ENCODE results near the gene IZUMO4. TPM values are rescaled to one million over a fixed set of nuclear protein-coding genes. Genes with fewer than 3 reads are reported as not detected.
"Not testable (repeated sequence)": the region's sequence is repeated elsewhere in the genome, so short reads cannot be mapped to it uniquely, and the experiment has no call there.

Gene IZUMO4
- total RNA-seq, 1 donor from 2014 or later, result 1.7 TPM

DNA sequence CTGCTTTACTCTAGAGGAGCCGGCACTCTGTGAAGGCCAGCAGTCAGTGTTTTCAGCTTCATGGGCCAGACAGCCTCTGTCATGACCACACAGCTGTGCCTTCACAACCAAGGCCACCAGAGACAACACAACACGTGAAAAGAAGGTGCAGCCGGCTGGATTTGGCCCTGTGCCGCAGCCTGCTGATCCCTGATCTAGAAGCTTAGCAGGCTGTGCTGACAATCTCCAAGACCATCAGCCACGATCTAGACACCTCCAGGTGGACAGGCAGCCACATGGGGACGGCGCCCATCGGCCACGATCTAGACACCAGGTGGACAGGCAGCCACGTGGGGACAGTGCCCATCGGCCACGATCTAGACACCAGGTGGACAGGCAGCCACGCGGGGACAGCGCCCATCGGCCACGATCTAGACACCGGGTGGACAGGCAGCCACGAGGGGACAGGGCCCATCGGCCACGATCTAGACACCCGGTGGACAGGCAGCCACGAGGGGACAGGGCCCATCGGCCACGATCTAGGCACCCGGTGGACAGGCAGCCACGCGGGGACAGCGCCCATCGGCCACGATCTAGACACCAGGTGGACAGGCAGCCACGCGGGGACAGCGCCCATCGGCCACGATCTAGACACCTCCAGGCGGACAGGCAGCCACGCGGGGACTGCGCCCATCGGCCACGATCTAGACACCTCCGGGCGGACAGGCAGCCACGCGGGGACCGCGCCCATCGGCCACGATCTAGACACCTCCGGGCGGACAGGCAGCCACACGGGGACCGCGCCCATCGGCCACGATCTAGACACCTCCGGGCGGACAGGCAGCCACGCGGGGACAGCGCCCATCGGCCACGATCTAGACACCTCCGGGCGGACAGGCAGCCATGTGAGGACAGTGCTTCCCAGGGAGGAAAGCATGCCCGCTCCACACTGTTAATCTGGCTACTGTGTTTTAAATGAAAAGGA, 34.6 kb downstream of the IZUMO4 start:
- ATAC-seq (ENCODE audit: poor library complexity); intact Hi-C loops (cut with DNase I); DNase-seq: not testable (repeated sequence)

DNA sequence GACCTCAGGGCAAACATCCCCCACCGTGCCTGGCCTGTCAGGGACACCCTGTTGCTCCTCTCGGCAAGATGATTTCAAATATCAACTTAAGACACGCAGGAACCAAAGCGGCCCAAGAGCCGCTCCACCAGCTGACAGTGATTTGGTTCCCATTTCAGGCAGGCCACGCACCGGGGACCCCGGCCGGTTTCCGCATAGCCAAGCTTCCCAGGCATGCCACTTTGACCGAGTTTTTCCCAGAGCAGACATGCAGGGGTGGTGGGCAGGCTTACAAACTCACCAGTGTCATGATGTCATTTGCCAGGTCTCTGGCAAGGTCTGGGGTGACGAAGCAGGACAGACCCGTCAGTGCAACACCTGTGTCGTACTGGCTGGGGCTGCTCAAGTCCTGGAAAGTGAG, 35.5 kb downstream of the IZUMO4 start:
- ATAC-seq (ENCODE audit: poor library complexity) (no peak), DNase-seq (no peak)
- intact Hi-C loops (cut with DNase I), result no loop called here

GRCh38 chr19:2132731-2133490, 36.2 kb downstream of the IZUMO4 start:
- intact Hi-C loops (cut with DNase I), result no loop called here
- DNase-seq (peak; percentile 65), ATAC-seq (ENCODE audit: poor library complexity) (peak; percentile 60)

- intact Hi-C loops (cut with DNase I), result no loop called here
- no peak for DNase-seq
- no peak for ATAC-seq (ENCODE audit: poor library complexity)
Observed at GRCh38 chr19:2135474-2136402, 39.0 kb downstream of the IZUMO4 start.

- DNase-seq, result no peak
- intact Hi-C loops (cut with DNase I), result no loop called here
- ATAC-seq (ENCODE audit: poor library complexity), result no peak
Observed at GRCh38 chr19:2136796-2137195, 40.1 kb downstream of the IZUMO4 start.

DNA sequence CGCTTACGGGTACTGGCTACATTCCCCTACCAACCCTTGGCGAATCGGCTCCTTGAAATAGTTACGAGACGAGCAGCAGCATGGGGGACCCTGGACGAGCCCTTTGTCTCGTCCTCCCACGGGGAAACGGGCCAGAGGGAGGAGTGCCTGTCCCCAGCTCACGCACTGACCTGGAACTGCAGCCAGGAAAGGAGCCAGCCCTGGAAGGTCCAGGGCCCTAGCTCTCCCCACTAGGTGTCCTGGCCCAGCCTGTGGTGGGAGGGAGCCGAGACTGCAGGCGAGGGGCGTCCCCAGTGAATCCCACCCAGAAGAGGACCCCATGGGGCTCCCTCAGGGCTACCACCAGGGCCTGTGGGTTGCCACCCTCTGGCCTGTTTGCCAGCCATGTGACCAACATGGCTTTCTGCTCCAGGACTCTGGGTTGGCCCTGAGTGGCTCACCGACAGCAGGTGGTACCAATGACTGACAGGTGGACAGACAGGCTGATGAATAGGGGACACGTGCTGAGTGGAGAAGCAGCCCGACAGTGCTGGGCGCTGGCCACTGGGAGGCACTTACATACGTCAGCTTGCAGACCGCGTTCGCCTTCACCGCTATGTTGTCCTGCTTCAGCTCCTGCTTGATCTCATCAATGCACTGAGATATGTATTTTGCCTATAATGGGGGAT, 41.5 kb downstream of the IZUMO4 start:
- intact Hi-C loops (cut with DNase I), result no loop called here
- ATAC-seq (ENCODE audit: poor library complexity), result peak; percentile 84
- DNase-seq, result peak; percentile 69

GRCh38 chr19:2139385-2140137, 42.8 kb downstream of the IZUMO4 start:
- no peak for ATAC-seq (ENCODE audit: poor library complexity)
- no peak for DNase-seq
- intact Hi-C loops (cut with DNase I), result no loop called here

- ATAC-seq (ENCODE audit: poor library complexity) (no peak), DNase-seq (no peak)
- intact Hi-C loops (cut with DNase I), result no loop called here
Observed at GRCh38 chr19:2140138-2140569, 43.4 kb downstream of the IZUMO4 start.

- DNase-seq (no peak), ATAC-seq (ENCODE audit: poor library complexity) (no peak)
- intact Hi-C loops (cut with DNase I), result no loop called here
Observed at GRCh38 chr19:2142173-2142829, 45.6 kb downstream of the IZUMO4 start.

- intact Hi-C loops (cut with DNase I), result no loop called here
- DNase-seq (no peak), ATAC-seq (ENCODE audit: poor library complexity) (no peak)
Observed at GRCh38 chr19:2144190-2144589, 47.5 kb downstream of the IZUMO4 start.

DNA sequence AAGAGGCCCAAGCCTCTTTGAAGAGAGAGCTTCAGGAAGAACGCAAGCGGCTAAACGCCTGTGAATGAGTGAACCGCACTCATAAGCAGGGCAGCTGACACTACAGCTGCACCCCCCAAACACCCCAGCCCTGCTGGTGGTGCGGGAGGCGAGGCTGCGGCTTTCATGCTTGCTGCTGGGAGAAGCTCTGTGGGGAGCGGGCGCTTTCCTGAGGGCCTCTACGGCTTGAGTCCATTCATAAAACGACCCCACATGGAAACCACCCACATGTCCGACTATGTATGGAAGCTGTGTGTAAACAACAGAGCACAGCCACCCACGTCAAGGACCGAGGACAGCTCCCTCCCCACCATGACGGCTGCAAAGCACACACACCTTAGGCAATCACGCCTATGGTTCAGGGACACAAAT, 49.1 kb downstream of the IZUMO4 start:
- DNase-seq, result no peak
- intact Hi-C loops (cut with DNase I), result no loop called here
- no peak for ATAC-seq (ENCODE audit: poor library complexity)

GRCh38 chr19:2148482-2149135, 51.9 kb downstream of the IZUMO4 start:
- DNase-seq (no peak), ATAC-seq (ENCODE audit: poor library complexity) (no peak)
- intact Hi-C loops (cut with DNase I), result no loop called here

Other genes with a start within 250 kb of the IZUMO4 start
- gene REXO1, start 248.4 kb upstream of the IZUMO4 start, total RNA-seq, result 13.6 TPM
- 6.2 TPM for gene KLF16, start 233.3 kb upstream of the IZUMO4 start, total RNA-seq
- 55.7 TPM for gene ABHD17A, start 211.4 kb upstream of the IZUMO4 start, total RNA-seq
- gene ADAT3, start 191.5 kb upstream of the IZUMO4 start, total RNA-seq, result 2.1 TPM
- 16.2 TPM for gene SCAMP4, start 191.5 kb upstream of the IZUMO4 start, total RNA-seq
- gene CSNK1G2, start 155.7 kb upstream of the IZUMO4 start, total RNA-seq, result 24.3 TPM
- 56.3 TPM for gene BTBD2, start 81.2 kb upstream of the IZUMO4 start, total RNA-seq
- 238 TPM for gene MKNK2, start 45.7 kb upstream of the IZUMO4 start, total RNA-seq
- gene MOB3A, start 589 bp upstream of the IZUMO4 start, total RNA-seq, result 15.6 TPM
- 69.6 TPM for gene AP3D1, start 54.7 kb downstream of the IZUMO4 start, total RNA-seq
- 9.6 TPM for gene DOT1L, start 67.0 kb downstream of the IZUMO4 start, total RNA-seq
- gene PLEKHJ1, start 139.4 kb downstream of the IZUMO4 start, total RNA-seq, result 59.6 TPM
- 30.0 TPM for gene SF3A2, start 139.9 kb downstream of the IZUMO4 start, total RNA-seq
- 0.24 TPM for gene AMH, start 152.4 kb downstream of the IZUMO4 start, total RNA-seq
- 0.35 TPM for gene JSRP1, start 159.5 kb downstream of the IZUMO4 start, total RNA-seq
- 0.70 TPM for gene PEAK3, start 185.3 kb downstream of the IZUMO4 start, total RNA-seq
- gene LINGO3, start 211.2 kb downstream of the IZUMO4 start, total RNA-seq, result not detected
- gene LSM7, start 231.7 kb downstream of the IZUMO4 start, total RNA-seq, result 37.3 TPM
- gene SPPL2B, start 231.8 kb downstream of the IZUMO4 start, total RNA-seq, result 23.9 TPM

Measured in Right ventricle myocardium superior (tissue), 1 donor.